A549 (cell line): Measurements from ENCODE around the gene IL9R. TPM values are rescaled to one million over a fixed set of nuclear protein-coding genes. Genes with fewer than 3 reads are reported as not detected.
"Not testable (repeated sequence)": the region's sequence is repeated elsewhere in the genome, so short reads cannot be mapped to it uniquely, and the experiment has no call there.

Experiments used
- ATAC-seq, 2 experiments: fragments of 200-7000 bp in 1 of 2; fragments of >200 bp in 1 of 2; cut with Nextera tagmentation in 1 of 2; cut with Tn5 transposase in 1 of 2; 3 replicates each; pipeline versions ENCODE4 v1.8.0 to v1.9.1; 2018 to 2020; ENCODE audit warnings: mild to moderate bottlenecking in 1 of 2, moderate library complexity in 1 of 2
- CTCF ChIA-PET: fragments of 300-600 bp; sonication (Branson Sonifier 250); formaldehyde crosslinking; extraction: SDS; loops from one replicate; lab custom pipeline; 2021; ENCODE audit warnings: antibody characterized with exemption, inconsistent platforms; lab: Yijun Ruan, JAX
- POLR2A ChIA-PET: fragments of 350-600 bp; formaldehyde crosslinking; extraction: SDS; loops from one replicate; lab custom pipeline; 2021; ENCODE audit warnings: antibody characterized with exemption, inconsistent platforms; lab: Yijun Ruan, JAX
- DNase-seq, 2 experiments: peaks; one replicate each; pipeline versions ENCODE4 v3.0.0 to v3.0.0-alpha.2; 2011 to 2016; ENCODE audit warnings: low read depth in 1 of 2, low spot score in 1 of 2
- FAIRE-seq: peaks from 2 replicates; lab custom pipeline; 2011; peaks lifted over from hg19 to GRCh38; lab: Jason Lieb, UNC
- H3K27ac ChIP-seq, 2 experiments: fragments of >200 bp; sonication (Bioruptor Twin); formaldehyde crosslinking; 3 replicates each; pipeline ENCODE4 v1.5.1; 2016 to 2017
- H3K4me1 ChIP-seq: fragments of >200 bp; sonication (Bioruptor Twin); formaldehyde crosslinking; 3 replicates; pipeline ENCODE4 v1.6.1; 2016
- H3K4me2 ChIP-seq: fragments of >200 bp; sonication (Bioruptor Twin); formaldehyde crosslinking; 3 replicates; pipeline ENCODE4 v1.6.1; 2016
- H3K4me3 ChIP-seq: fragments of >200 bp; sonication (Bioruptor Twin); formaldehyde crosslinking; 3 replicates; pipeline ENCODE4 v1.5.1; 2016
- H3K9me3 ChIP-seq: fragments of >200 bp; sonication (Bioruptor Twin); formaldehyde crosslinking; 3 replicates; pipeline ENCODE4 v1.6.1; 2016
- CEBPB ChIP-seq, 2 experiments: fragments of >200 bp in 1 of 2; sonication (Bioruptor Twin) in 1 of 2; formaldehyde crosslinking in 1 of 2; IDR thresholded peaks; 2 replicates each; pipeline ENCODE4 v1.6.1; 2012 to 2016
- EHF ChIP-seq: fragments of 250-450 bp; sonication (Bioruptor Pico); IDR thresholded peaks from 2 replicates; pipeline ENCODE4 v1.5.0; 2020; ENCODE audit warnings: mild to moderate bottlenecking
- EHMT2 ChIP-seq: fragments of 200-600 bp; sonication (generic); IDR thresholded peaks from 2 replicates; pipeline ENCODE4 v1.6.1; 2016; ENCODE audit warnings: antibody characterized with exemption, low read depth, mild to moderate bottlenecking, moderate library complexity
- ESRRA ChIP-seq: fragments of 150-350 bp; IDR thresholded peaks from 2 replicates; pipeline ENCODE4 v1.6.1; 2014; ENCODE audit warnings: mild to moderate bottlenecking, low read length, borderline replicate concordance
- FOSB ChIP-seq: fragments of 250-450 bp; sonication (Bioruptor Pico); IDR thresholded peaks from 2 replicates; pipeline ENCODE4 v1.5.0; 2020; ENCODE audit warnings: mild to moderate bottlenecking, moderate library complexity
- HEYL ChIP-seq: fragments of 250-450 bp; sonication (Bioruptor Pico); IDR thresholded peaks from 2 replicates; pipeline ENCODE4 v1.8.0; 2021; ENCODE audit warnings: mild to moderate bottlenecking, moderate library complexity
- HOXB13 ChIP-seq: fragments of 250-450 bp; sonication (Bioruptor Pico); IDR thresholded peaks from 2 replicates; pipeline ENCODE4 v1.5.0; 2020; ENCODE audit warnings: low read depth, mild to moderate bottlenecking, moderate library complexity
- KDM5A ChIP-seq: fragments of 200-600 bp; sonication (generic); IDR thresholded peaks from 2 replicates; pipeline ENCODE4 v1.6.1; 2016; ENCODE audit warnings: antibody characterized with exemption, mild to moderate bottlenecking
- MAZ ChIP-seq: fragments of 150-350 bp; IDR thresholded peaks from 2 replicates; pipeline ENCODE4 v1.6.1; 2014; ENCODE audit warnings: antibody characterized with exemption, low read depth, low read length, borderline replicate concordance
- NFE2L2 ChIP-seq: fragments of 150-350 bp; conservative IDR thresholded peaks from 2 replicates; pipeline ENCODE4 v1.6.1; 2014; ENCODE audit warnings: low read length
- POLR2A ChIP-seq: IDR thresholded peaks from 2 replicates; pipeline ENCODE4 v1.6.1; 2012; ENCODE audit warnings: mild to moderate bottlenecking, low read length
- RAD21 ChIP-seq, 2 experiments: fragments of >200 bp in 1 of 2; sonication (Bioruptor Twin) in 1 of 2; formaldehyde crosslinking in 1 of 2; IDR thresholded peaks in 1 of 2; conservative IDR thresholded peaks in 1 of 2; 2 replicates in 1 of 2; 3 replicates in 1 of 2; pipeline ENCODE4 v1.6.1; 2012 to 2018; ENCODE audit warnings: inconsistent platforms in 1 of 2
- TFCP2L1 ChIP-seq: fragments of 250-450 bp; sonication (Bioruptor Pico); IDR thresholded peaks from 2 replicates; pipeline ENCODE4 v1.5.0; 2021; ENCODE audit warnings: mild to moderate bottlenecking
- ZFP36 ChIP-seq: fragments of 450-650 bp; IDR thresholded peaks from 2 replicates; pipeline ENCODE4 v1.6.1; 2014; ENCODE audit warnings: borderline replicate concordance; ENCODE audit not compliant: partially characterized antibody
- ZNF302 ChIP-seq: fragments of 250-450 bp; sonication (Bioruptor Pico); IDR thresholded peaks from 2 replicates; pipeline ENCODE4 v1.9.0; 2021; ENCODE audit warnings: inconsistent platforms, mild to moderate bottlenecking, moderate library complexity
- whole genome bisulfite sequencing: methylation state at CpG from one replicate; pipeline ENCODE4 v1.1.6; 2017; ENCODE audit errors: missing lambda C conversion rate; 5-methylcytosine and 5-hydroxymethylcytosine counted together
- polyA plus RNA-seq, 4 experiments: library from polyadenylated mRNA; depleted of rRNA in 3 of 4; stranded (reverse); fragments of >200 nt; fragmentation: RNase III in 1 of 4; extraction: RNeasy Plus Mini Kit Qiagen cat#74134 plus additional on column Dnase treatment in 1 of 4; gene quantifications; 2 replicates in 3 of 4; 3 replicates in 1 of 4; pipeline ENCODE4 v1.2.3, GENCODE V29; 2011 to 2017
- TF ChIP-seq, protein P1 (sequence below): fragments of 250-450 bp; sonication (Bioruptor Pico); IDR thresholded peaks from 2 replicates; pipeline ENCODE4 v1.5.0; 2020; ENCODE audit warnings: low read depth, mild to moderate bottlenecking, moderate library complexity
- TF ChIP-seq, protein P2 (sequence below): IDR thresholded peaks from 2 replicates; pipeline ENCODE4 v1.6.1; 2012
- TF ChIP-seq, protein P3 (sequence below): fragments of >200 bp; sonication (Bioruptor Twin); formaldehyde crosslinking; IDR thresholded peaks from 3 replicates; pipeline ENCODE4 v1.5.1; 2016
- TF ChIP-seq, protein P4 (sequence below): fragments of 200-600 bp; sonication (generic); IDR thresholded peaks from 2 replicates; pipeline ENCODE4 v1.6.1; 2016; ENCODE audit warnings: antibody characterized with exemption, mild to moderate bottlenecking, moderate library complexity
- TF ChIP-seq, protein P5 (sequence below): IDR thresholded peaks from 2 replicates; pipeline ENCODE4 v1.6.1; 2012
- TF ChIP-seq, protein P6 (sequence below): fragments of 150-350 bp; IDR thresholded peaks from 2 replicates; pipeline ENCODE4 v1.6.1; 2014; ENCODE audit warnings: low read depth, mild to moderate bottlenecking, low read length
- TF ChIP-seq, protein P7 (sequence below): fragments of >200 bp; sonication (Bioruptor Twin); formaldehyde crosslinking; IDR thresholded peaks from 3 replicates; pipeline ENCODE4 v1.6.1; 2016

Gene IL9R
- polyA plus RNA-seq, 2 of the 4 experiments (the other 2 are of a cell fraction), result 0.06 to 0.12 TPM

DNA sequence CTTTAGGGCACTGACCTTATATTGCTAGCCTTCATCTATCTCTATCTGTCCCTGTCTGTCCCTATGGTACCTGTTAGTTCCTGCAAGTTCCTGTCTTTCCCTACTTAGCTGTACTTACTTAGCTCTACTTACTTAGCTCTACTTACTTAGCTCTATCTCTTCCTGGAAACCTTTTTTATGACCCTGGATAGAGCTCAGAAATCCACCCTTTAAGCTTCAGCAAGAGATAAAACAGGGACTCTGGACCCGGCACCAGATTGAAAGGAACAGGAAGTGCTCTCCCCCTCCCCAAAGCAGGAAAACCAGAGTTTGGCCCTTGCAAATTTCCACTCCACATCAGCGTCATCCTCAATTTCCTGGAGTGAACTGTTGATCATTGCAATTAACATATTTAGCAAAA, 12.3 kb upstream of the IL9R start:
- FAIRE-seq (no peak), ATAC-seq (no peak), DNase-seq (no peak)
- WGBS, result 18% methylated on average over 2 of the region's 2 CpGs
- H3K4me2 ChIP-seq, result no peak overlapping the region
- no peak overlapping the region for H3K4me3 ChIP-seq
- POLR2A ChIA-PET, result no interaction called here
- no peak overlapping the region for H3K27ac ChIP-seq
- CTCF ChIA-PET, result no interaction called here
- no peaks in the 10 kb centered on the region for H3K9me3 ChIP-seq
- TF ChIP-seq, protein P1, sequence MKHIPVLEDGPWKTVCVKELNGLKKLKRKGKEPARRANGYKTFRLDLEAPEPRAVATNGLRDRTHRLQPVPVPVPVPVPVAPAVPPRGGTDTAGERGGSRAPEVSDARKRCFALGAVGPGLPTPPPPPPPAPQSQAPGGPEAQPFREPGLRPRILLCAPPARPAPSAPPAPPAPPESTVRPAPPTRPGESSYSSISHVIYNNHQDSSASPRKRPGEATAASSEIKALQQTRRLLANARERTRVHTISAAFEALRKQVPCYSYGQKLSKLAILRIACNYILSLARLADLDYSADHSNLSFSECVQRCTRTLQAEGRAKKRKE (CRISPR knock-in tag), result no peak
- TF ChIP-seq ESRRA, result no peak
- TF ChIP-seq KDM5A, result no peak
- TF ChIP-seq, protein P2, sequence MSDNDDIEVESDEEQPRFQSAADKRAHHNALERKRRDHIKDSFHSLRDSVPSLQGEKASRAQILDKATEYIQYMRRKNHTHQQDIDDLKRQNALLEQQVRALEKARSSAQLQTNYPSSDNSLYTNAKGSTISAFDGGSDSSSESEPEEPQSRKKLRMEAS, result no peak
- H3K4me1 ChIP-seq, result no peaks in the 10 kb centered on the region

DNA sequence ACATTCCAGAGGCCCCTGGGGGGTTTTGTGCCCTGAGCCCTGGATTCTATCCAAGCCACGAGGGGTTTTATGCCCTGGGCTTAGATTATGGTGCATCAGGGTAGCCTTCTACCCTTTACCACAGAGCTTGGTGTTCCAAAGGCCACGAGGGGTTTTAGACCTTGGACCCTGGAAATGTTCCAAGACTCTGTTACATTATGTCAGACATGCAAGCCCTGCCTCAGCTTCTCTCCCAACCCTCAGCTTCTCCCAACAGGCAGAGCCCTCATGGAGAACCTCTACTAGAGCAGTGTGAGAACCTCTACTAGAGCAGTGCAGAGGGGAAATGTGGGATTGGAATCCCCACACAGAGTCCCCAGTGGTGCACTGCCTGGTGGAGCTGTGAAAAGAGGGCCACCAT, 10.5 kb upstream of the IL9R start:
- WGBS, result 6% methylated on average over 2 of the region's 2 CpGs
- POLR2A ChIA-PET, H3K27ac ChIP-seq, H3K4me2 ChIP-seq, ATAC-seq, CTCF ChIA-PET, DNase-seq, H3K4me3 ChIP-seq, H3K4me1 ChIP-seq, FAIRE-seq, H3K9me3 ChIP-seq: not testable (repeated sequence)

DNA sequence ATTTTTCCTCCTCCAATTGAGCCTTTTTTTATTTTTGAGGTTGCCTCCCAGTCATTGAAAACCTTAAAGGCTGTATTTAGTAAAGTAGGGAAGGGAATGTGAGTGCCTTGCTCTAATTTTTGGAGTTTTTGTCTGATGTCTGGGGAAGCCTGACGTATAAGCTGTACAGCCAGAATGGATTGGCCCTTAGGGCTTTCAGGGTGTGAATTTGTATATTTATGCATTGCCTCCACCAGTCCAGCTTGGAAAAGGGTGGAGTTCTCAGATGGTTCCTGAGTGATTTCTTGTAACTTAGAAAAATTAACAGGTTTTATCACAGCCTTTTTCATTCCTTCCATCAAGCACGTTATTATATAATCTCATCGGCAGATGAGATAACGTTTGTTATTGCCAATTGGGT, 8.6 kb upstream of the IL9R start:
- 51% methylated on average over 4 of the region's 4 CpGs for WGBS
- TF ChIP-seq ZFP36, result no peak
- TF ChIP-seq, protein P3, sequence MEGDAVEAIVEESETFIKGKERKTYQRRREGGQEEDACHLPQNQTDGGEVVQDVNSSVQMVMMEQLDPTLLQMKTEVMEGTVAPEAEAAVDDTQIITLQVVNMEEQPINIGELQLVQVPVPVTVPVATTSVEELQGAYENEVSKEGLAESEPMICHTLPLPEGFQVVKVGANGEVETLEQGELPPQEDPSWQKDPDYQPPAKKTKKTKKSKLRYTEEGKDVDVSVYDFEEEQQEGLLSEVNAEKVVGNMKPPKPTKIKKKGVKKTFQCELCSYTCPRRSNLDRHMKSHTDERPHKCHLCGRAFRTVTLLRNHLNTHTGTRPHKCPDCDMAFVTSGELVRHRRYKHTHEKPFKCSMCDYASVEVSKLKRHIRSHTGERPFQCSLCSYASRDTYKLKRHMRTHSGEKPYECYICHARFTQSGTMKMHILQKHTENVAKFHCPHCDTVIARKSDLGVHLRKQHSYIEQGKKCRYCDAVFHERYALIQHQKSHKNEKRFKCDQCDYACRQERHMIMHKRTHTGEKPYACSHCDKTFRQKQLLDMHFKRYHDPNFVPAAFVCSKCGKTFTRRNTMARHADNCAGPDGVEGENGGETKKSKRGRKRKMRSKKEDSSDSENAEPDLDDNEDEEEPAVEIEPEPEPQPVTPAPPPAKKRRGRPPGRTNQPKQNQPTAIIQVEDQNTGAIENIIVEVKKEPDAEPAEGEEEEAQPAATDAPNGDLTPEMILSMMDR, result no peak
- TF ChIP-seq, protein P4, sequence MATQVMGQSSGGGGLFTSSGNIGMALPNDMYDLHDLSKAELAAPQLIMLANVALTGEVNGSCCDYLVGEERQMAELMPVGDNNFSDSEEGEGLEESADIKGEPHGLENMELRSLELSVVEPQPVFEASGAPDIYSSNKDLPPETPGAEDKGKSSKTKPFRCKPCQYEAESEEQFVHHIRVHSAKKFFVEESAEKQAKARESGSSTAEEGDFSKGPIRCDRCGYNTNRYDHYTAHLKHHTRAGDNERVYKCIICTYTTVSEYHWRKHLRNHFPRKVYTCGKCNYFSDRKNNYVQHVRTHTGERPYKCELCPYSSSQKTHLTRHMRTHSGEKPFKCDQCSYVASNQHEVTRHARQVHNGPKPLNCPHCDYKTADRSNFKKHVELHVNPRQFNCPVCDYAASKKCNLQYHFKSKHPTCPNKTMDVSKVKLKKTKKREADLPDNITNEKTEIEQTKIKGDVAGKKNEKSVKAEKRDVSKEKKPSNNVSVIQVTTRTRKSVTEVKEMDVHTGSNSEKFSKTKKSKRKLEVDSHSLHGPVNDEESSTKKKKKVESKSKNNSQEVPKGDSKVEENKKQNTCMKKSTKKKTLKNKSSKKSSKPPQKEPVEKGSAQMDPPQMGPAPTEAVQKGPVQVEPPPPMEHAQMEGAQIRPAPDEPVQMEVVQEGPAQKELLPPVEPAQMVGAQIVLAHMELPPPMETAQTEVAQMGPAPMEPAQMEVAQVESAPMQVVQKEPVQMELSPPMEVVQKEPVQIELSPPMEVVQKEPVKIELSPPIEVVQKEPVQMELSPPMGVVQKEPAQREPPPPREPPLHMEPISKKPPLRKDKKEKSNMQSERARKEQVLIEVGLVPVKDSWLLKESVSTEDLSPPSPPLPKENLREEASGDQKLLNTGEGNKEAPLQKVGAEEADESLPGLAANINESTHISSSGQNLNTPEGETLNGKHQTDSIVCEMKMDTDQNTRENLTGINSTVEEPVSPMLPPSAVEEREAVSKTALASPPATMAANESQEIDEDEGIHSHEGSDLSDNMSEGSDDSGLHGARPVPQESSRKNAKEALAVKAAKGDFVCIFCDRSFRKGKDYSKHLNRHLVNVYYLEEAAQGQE, result no peak
- no peak for TF ChIP-seq HEYL (CRISPR knock-in tag)
- TF ChIP-seq POLR2A, result no peak
- TF ChIP-seq RAD21 (conservative IDR thresholded peaks at IDR 0.05 in 1 of 2, IDR thresholded peaks at IDR 0.05 in 1 of 2), result no peak
- TF ChIP-seq ZNF302 (CRISPR knock-in tag), result no peak
- TF ChIP-seq, protein P5, sequence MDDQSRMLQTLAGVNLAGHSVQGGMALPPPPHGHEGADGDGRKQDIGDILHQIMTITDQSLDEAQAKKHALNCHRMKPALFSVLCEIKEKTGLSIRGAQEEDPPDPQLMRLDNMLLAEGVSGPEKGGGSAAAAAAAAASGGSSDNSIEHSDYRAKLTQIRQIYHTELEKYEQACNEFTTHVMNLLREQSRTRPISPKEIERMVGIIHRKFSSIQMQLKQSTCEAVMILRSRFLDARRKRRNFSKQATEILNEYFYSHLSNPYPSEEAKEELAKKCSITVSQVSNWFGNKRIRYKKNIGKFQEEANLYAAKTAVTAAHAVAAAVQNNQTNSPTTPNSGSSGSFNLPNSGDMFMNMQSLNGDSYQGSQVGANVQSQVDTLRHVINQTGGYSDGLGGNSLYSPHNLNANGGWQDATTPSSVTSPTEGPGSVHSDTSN, result no peak
- no peak for TF ChIP-seq EHMT2
- TF ChIP-seq, protein P6, sequence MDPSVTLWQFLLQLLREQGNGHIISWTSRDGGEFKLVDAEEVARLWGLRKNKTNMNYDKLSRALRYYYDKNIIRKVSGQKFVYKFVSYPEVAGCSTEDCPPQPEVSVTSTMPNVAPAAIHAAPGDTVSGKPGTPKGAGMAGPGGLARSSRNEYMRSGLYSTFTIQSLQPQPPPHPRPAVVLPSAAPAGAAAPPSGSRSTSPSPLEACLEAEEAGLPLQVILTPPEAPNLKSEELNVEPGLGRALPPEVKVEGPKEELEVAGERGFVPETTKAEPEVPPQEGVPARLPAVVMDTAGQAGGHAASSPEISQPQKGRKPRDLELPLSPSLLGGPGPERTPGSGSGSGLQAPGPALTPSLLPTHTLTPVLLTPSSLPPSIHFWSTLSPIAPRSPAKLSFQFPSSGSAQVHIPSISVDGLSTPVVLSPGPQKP, result no peak
- no peak for TF ChIP-seq MAZ
- no peak for TF ChIP-seq HOXB13 (CRISPR knock-in tag)
- TF ChIP-seq FOSB, result no peak
- no peak for TF ChIP-seq NFE2L2
- TF ChIP-seq CEBPB (IDR thresholded peaks at IDR 0.05), result no peak
- no peak for TF ChIP-seq TFCP2L1 (CRISPR knock-in tag)
- TF ChIP-seq, protein P7, sequence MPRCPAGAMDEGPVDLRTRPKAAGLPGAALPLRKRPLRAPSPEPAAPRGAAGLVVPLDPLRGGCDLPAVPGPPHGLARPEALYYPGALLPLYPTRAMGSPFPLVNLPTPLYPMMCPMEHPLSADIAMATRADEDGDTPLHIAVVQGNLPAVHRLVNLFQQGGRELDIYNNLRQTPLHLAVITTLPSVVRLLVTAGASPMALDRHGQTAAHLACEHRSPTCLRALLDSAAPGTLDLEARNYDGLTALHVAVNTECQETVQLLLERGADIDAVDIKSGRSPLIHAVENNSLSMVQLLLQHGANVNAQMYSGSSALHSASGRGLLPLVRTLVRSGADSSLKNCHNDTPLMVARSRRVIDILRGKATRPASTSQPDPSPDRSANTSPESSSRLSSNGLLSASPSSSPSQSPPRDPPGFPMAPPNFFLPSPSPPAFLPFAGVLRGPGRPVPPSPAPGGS, result no peak
- no peak for TF ChIP-seq EHF
- H3K9me3 ChIP-seq, result no peaks in the 10 kb centered on the region
- DNase-seq, result no peak
- POLR2A ChIA-PET, result no interaction called here
- no peak overlapping the region for H3K4me3 ChIP-seq
- CTCF ChIA-PET, result no interaction called here
- H3K4me1 ChIP-seq, result no peaks in the 10 kb centered on the region
- no peak for ATAC-seq
- no peak overlapping the region for H3K27ac ChIP-seq
- H3K4me2 ChIP-seq, result no peak overlapping the region
- FAIRE-seq, result no peak
